GM19351 (cell line): ENCODE results near the gene NACC2.
"Not testable (repeated sequence)": the region's sequence is repeated elsewhere in the genome, so short reads cannot be mapped to it uniquely, and the experiment has no call there.

ENCODE experiments used
- ATAC-seq: cut with Tn5 transposase; IDR thresholded peaks from one replicate; pipeline ENCODE4 v1.9.1; 2021; ENCODE audit warnings: mild to moderate bottlenecking, moderate library complexity; ENCODE audit not compliant: unreplicated experiment

The NACC2 gene

GRCh38 chr9:136081826-136082495, 13.1 kb downstream of the NACC2 start:
- ATAC-seq, result no peak

- ATAC-seq, result no peak
These were observed 13.8 kb downstream of the NACC2 start for GRCh38 chr9:136081113-136081825.

GRCh38 chr9:136080716-136081112, 14.4 kb downstream of the NACC2 start:
- ATAC-seq, result no peak

- no peak for ATAC-seq
These were observed 15.2 kb downstream of the NACC2 start for GRCh38 chr9:136079916-136080246.

GRCh38 chr9:136079211-136079915, 15.7 kb downstream of the NACC2 start:
- no peak for ATAC-seq

- no peak for ATAC-seq
These were observed 16.5 kb downstream of the NACC2 start for GRCh38 chr9:136078498-136079011.

- no peak for ATAC-seq
These were observed 17.1 kb downstream of the NACC2 start for GRCh38 chr9:136078024-136078423.

- no peak for ATAC-seq
These were observed 17.6 kb downstream of the NACC2 start for GRCh38 chr9:136077491-136077890.

GRCh38 chr9:136075881-136076678, 19.0 kb downstream of the NACC2 start:
- no peak for ATAC-seq

GRCh38 chr9:136075134-136075841, 19.8 kb downstream of the NACC2 start:
- ATAC-seq, result no peak

- no peak for ATAC-seq
These were observed 20.4 kb downstream of the NACC2 start for GRCh38 chr9:136074706-136075105.

- ATAC-seq, result no peak
These were observed 32.2 kb downstream of the NACC2 start for GRCh38 chr9:136062657-136063439.

GRCh38 chr9:136061916-136062315, 33.2 kb downstream of the NACC2 start:
- not testable (repeated sequence) for ATAC-seq

- ATAC-seq, result no peak
These were observed 33.7 kb downstream of the NACC2 start for GRCh38 chr9:136061405-136061804.

- ATAC-seq, result no peak
These were observed 34.3 kb downstream of the NACC2 start for GRCh38 chr9:136060671-136061371.

GRCh38 chr9:136059851-136060670, 35.0 kb downstream of the NACC2 start:
- no peak for ATAC-seq

- ATAC-seq, result no peak
These were observed 35.7 kb downstream of the NACC2 start for GRCh38 chr9:136059321-136059791.

GRCh38 chr9:136058801-136059302, 36.2 kb downstream of the NACC2 start:
- ATAC-seq, result no peak
